Liver (tissue), 2 donors: ENCODE measurements around the gene COL4A4.

ENCODE experiments used
- TAF1 ChIP-seq: conservative IDR thresholded peaks from 2 replicates; pipeline ENCODE4 v1.6.1; 2016; ENCODE audit warnings: antibody characterized with exemption, mild to moderate bottlenecking
- TF ChIP-seq, protein P1 (sequence below): IDR thresholded peaks from 2 replicates; pipeline ENCODE4 v1.6.1; 2016; ENCODE audit warnings: antibody characterized with exemption
- TF ChIP-seq, protein P2 (sequence below): IDR thresholded peaks from 2 replicates; pipeline ENCODE4 v1.6.1; 2016; ENCODE audit warnings: antibody characterized with exemption
- donor health status: healthy.

DNA sequence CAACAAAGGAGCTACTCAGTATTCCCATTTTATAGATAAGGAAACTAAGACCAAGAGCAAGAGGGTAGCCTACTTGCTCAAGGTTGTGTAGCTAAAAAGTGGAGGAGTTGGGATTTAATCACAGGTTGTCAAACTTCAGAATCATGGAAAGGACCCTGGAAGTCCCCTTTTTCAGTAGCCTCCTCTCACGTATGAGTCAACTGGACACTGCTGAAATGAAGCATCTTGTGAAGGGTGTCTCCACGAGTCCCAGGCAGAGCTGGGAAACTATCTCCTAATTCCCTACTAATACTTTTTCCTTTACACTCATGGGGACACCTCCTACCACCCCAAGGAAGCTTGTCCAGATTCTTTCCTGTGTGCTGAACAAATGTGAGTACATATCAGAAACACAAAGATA is 172.3 kb downstream of the COL4A4 start:
- TF ChIP-seq, protein P1, sequence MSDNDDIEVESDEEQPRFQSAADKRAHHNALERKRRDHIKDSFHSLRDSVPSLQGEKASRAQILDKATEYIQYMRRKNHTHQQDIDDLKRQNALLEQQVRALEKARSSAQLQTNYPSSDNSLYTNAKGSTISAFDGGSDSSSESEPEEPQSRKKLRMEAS: no peak
- TF ChIP-seq, protein P2, sequence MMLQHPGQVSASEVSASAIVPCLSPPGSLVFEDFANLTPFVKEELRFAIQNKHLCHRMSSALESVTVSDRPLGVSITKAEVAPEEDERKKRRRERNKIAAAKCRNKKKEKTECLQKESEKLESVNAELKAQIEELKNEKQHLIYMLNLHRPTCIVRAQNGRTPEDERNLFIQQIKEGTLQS: no peak
- no peak for TF ChIP-seq TAF1
